Adrenal gland (tissue), 12 donors: ENCODE data around the gene SP3. TPM values are rescaled to one million over a fixed set of nuclear protein-coding genes. Genes with fewer than 3 reads are reported as not detected.
A peak's percentile ranks its signal among the peaks of the same experiment; 100 is the strongest.

Experiments used
- DNase-seq, 7 donors: peaks; one replicate each; pipeline ENCODE4 v3.0.0-alpha.2; 2019 to 2020
- H3K27ac ChIP-seq, 5 donors: fragments of 200-600 bp; sonication (generic) in 4 of 5; 1 replicate in 3 of 5; 2 replicates in 2 of 5; pipeline versions ENCODE4 v1.5.1 to v1.8.0; 2016 to 2020; ENCODE audit warnings: mild to moderate bottlenecking in 1 of 5
- H3K27me3 ChIP-seq: fragments of 200-600 bp; 2 replicates; pipeline ENCODE4 v1.8.0; 2021
- H3K36me3 ChIP-seq, 2 donors: fragments of 200-600 bp; replicated peaks in 1 of 2; 1 replicate in 1 of 2; 2 replicates in 1 of 2; pipeline versions ENCODE4 v1.5.1 to v1.8.0; 2018 to 2022
- H3K4me1 ChIP-seq, 2 donors: fragments of 200-600 bp; replicated peaks in 1 of 2; 1 replicate in 1 of 2; 2 replicates in 1 of 2; pipeline versions ENCODE4 v1.5.1 to v1.8.0; 2018 to 2021
- H3K4me3 ChIP-seq, 4 donors: fragments of 200-600 bp; sonication (generic) in 3 of 4; one replicate each; pipeline ENCODE4 v1.5.1; 2016 to 2018
- H3K9me3 ChIP-seq, 3 donors: fragments of 200-600 bp; sonication (generic) in 1 of 3; replicated peaks in 1 of 3; 1 replicate in 2 of 3; 2 replicates in 1 of 3; pipeline versions ENCODE4 v1.5.1 to v1.8.0; 2016 to 2021
- CTCF ChIP-seq, 6 experiments: fragments of 450-650 bp in 4 of 6; fragments of 200-600 bp in 2 of 6; sonication (generic) in 1 of 6; IDR thresholded peaks; 1 replicate in 5 of 6; 2 replicates in 1 of 6; pipeline versions ENCODE4 v1.5.1 to v1.8.0; 2016 to 2021; ENCODE audit warnings: antibody characterized with exemption in 6 of 6, mild to moderate bottlenecking in 2 of 6, moderate library complexity in 1 of 6
- POLR2A ChIP-seq, 2 donors: fragments of 450-650 bp; IDR thresholded peaks; one replicate each; pipeline ENCODE4 v1.6.1; 2017; ENCODE audit warnings: antibody characterized with exemption in 2 of 2, mild to moderate bottlenecking in 2 of 2, moderate library complexity in 1 of 2
- WGBS, 4 donors: extraction: QIAGEN DNeasy Blood & Tissue Kit in 2 of 4; methylation state at CpG; one replicate each; pipeline versions ENCODE4 v1.1.5 to v1.1.7; 2013 to 2017; 5-methylcytosine and 5-hydroxymethylcytosine counted together
- intact Hi-C, 2 donors: fragments of 100-400 bp; cut with DNase I; formaldehyde crosslinking; loops; one replicate each; pipeline versions ENCODE4 v1.14.1 to v1.15.0; 2022 to 2023
- polyA plus RNA-seq, 3 donors: library from polyadenylated mRNA; stranded (reverse); fragments of 200-250 nt in 2 of 3; fragments of 350-450 nt in 1 of 3; fragmentation: Illumina TruSeq in 1 of 3; extraction: RNeasy Lipid Tissue Mini Kit (QIAGEN cat#74804) in 1 of 3; gene quantifications; one replicate each; pipeline ENCODE4 v1.2.3, GENCODE V29; 2013 to 2014
- total RNA-seq, 9 donors: library from RNA; depleted of rRNA in 4 of 9; stranded (reverse); fragments of >200 nt in 4 of 9; fragments of 120-200 nt in 1 of 9; fragmentation: NEBNext Ultra II Directional in 1 of 9; extraction: Animal tissue kit (Norgen Biotek cat#: 25700) in 1 of 9; gene quantifications; one replicate each; pipeline versions ENCODE4 v1.1.0 to v1.2.4, GENCODE V29; 2013 to 2023
- donor health status: healthy with polysubstance abuse.
- donor health status: Bipolar disorder and iron deficiency.
- donor health status: DM: yes; HTN: yes; CAD: no.
- donor health status: DM: no; HTN: no; CAD: no.
- donor health status: DM: no; HTN: no; CAD: no.
- donor health status: DM: yes; HTN: yes; CAD: no.

Gene SP3
- total and polyA plus RNA-seq, 12 donors: 8.9 to 118 (median 54.4) TPM

GRCh38 chr2:173997269-173997668 lies 32.1 kb upstream of the SP3 start:
- TF ChIP-seq POLR2A (IDR thresholded peaks at IDR 0.05): no peak
- no peak for TF ChIP-seq CTCF (IDR thresholded peaks at IDR 0.05)
- Histone ChIP-seq H3K4me1 (no peaks in the 10 kb centered on the region), H3K27me3 (no peaks in the 10 kb centered on the region), H3K36me3 (no peaks in the 10 kb centered on the region), H3K9me3 (no peaks in the 10 kb centered on the region), H3K27ac (peak overlapping the region in 2 of 5 donors; percentile 36 to 39), H3K4me3 (no peak overlapping the region)
- intact Hi-C loops: no loop called here
- 47 to 72% (median 64%) methylated on average over 7 of the region's 7 CpGs for WGBS, 4 donors
- peak; percentile 49 to 85 (median 70) for DNase-seq

- WGBS, 4 donors: 74 to 90% (median 80%) methylated on average over 2 of the region's 2 CpGs
- Histone ChIP-seq H3K4me3 (no peak overlapping the region), H3K4me1 (no peaks in the 10 kb centered on the region), H3K27me3 (no peaks in the 10 kb centered on the region), H3K27ac (peak overlapping the region in 2 of 5 donors; percentile 21 to 36), H3K36me3 (no peaks in the 10 kb centered on the region), H3K9me3 (no peaks in the 10 kb centered on the region)
- no peak for DNase-seq
- TF ChIP-seq CTCF (IDR thresholded peaks at IDR 0.05): no peak
- no peak for TF ChIP-seq POLR2A (IDR thresholded peaks at IDR 0.05)
- intact Hi-C loops: no loop called here
Measured at GRCh38 chr2:173996766-173997165, 31.6 kb upstream of the SP3 start.

- no peak for DNase-seq
- intact Hi-C loops: no loop called here
- Histone ChIP-seq H3K4me1 (peaks cover 0 to 10% of the 10 kb centered on the region in 2 donors), H3K9me3 (no peaks in the 10 kb centered on the region), H3K4me3 (no peak overlapping the region), H3K36me3 (no peaks in the 10 kb centered on the region), H3K27me3 (no peaks in the 10 kb centered on the region), H3K27ac (no peak overlapping the region)
- 28 to 50% (median 36%) methylated on average over 1 of the region's 1 CpG for WGBS, 4 donors
- TF ChIP-seq POLR2A (IDR thresholded peaks at IDR 0.05) (no peak), CTCF (IDR thresholded peaks at IDR 0.05) (no peak)
Measured at GRCh38 chr2:173993459-173993858, 28.3 kb upstream of the SP3 start.

- no peaks in the 10 kb centered on the region for H3K27me3 ChIP-seq
- TF ChIP-seq POLR2A (IDR thresholded peaks at IDR 0.05): no peak
- TF ChIP-seq CTCF (IDR thresholded peaks at IDR 0.05): no peak
- 67 to 80% (median 73%) methylated on average over 5 of the region's 5 CpGs for WGBS, 4 donors
- no peaks in the 10 kb centered on the region for H3K36me3 ChIP-seq
- H3K4me3 ChIP-seq: no peak overlapping the region
- peaks cover 0 to 15% of the 10 kb centered on the region in 2 donors for H3K4me1 ChIP-seq
- peak in 1 of 7 donors; percentile 13 for DNase-seq
- intact Hi-C loops: no loop called here
- no peak overlapping the region for H3K27ac ChIP-seq
- no peaks in the 10 kb centered on the region for H3K9me3 ChIP-seq
Measured at GRCh38 chr2:173991856-173992588, 26.8 kb upstream of the SP3 start.
